Activated CD4-positive, alpha-beta T cell treated with anti-CD3 and anti-CD28 coated beads, Interleukin-2, amount 50 U/mL, for 48 hours (primary cell): ENCODE data around the gene PNKD.

Source experiments
- DNase-seq, 2 experiments: peaks; one replicate each; pipeline ENCODE4 v3.0.0-alpha.2; 2020

The PNKD gene, protein sequence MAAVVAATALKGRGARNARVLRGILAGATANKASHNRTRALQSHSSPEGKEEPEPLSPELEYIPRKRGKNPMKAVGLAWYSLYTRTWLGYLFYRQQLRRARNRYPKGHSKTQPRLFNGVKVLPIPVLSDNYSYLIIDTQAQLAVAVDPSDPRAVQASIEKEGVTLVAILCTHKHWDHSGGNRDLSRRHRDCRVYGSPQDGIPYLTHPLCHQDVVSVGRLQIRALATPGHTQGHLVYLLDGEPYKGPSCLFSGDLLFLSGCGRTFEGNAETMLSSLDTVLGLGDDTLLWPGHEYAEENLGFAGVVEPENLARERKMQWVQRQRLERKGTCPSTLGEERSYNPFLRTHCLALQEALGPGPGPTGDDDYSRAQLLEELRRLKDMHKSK

DNA sequence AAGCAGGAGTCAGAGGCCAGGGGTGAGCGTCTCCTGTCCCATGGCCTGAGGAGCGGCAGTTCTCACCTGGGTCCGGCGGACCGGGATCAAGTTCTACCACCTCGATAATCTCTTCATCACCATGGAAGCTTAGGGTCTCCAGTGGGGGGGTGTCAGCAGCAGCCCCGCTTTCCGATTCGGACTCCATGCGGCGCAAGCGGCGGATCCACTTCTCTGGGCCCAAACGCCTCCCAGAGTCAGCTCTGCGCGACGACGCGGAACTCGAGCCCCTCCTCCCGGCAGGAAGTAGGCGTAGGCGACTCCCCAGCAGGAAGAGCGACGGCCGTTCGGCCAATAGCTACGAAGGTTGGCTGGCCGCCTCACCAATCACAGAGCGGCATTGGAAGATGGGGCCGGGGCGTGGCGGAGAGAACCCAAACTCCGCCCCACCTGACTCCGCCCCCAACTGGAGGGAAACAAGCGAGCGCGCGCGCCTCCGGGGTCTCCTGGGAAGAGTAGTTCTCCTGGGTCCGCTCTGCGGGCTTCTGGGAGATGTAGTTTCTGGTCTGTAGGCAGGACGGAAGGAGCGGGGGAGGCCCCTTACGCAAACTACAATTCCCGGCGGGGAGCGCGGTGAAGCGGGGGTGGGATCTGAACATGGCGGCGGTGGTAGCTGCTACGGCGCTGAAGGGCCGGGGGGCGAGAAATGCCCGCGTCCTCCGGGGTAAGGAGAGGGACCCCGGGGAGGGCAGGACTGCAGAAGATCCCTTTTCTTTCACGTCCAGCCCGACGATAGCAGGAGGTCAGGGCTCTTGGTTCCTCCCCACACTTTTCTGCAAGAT, at the start of gene PNKD, which contains the start of gene AAMP:
Gene PNKD (plus strand): TSS at position 620 of the 821 bp plus-strand sequence. CDS start 17 bp downstream, at position 637.
Gene AAMP (minus strand): TSS at position 238 of the 821 bp plus-strand sequence. CDS start 51 bp downstream, at position 187.
- peak; percentile 100 for DNase-seq

DNA sequence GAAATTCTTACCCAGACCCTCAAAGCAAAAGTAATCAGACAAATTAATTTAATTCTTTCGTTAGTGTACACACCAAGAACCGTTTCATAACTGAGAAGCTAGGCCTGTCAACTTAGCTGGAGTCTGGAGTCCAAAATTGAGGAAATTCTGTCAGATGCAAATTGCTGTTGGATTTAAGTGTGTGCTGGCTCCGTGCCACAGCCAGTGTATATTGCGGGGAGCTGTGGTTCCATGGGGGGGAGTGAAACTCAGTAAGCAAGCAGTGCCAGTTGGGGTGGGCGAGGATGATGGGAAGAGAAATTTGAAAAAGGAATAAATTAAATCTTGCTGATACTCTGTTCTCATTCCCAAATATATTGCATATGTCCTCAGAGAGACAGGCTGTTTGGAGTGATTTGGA, 49.3 kb upstream of the PNKD start:
- DNase-seq, result no peak

DNA sequence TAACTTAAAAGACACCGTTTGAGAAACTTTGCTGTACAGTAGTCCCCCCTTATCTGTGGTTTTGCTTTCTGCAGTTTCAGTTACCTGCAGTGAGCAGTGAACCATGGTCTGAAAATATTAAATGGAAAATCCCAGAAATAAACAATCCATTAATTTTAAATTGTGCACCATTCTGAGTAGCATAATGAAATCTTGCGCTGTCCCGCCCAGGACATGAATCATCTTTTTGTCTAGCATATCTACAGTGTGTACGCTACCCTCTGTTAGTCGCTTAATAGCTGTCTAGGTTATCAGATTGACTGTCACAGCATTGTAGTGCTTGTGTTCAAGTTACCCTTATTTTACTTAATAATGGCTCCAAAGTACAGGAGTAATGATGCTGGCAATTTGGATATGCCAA, 47.3 kb upstream of the PNKD start:
- DNase-seq, result peak in 1 of 2 experiments; percentile 31

DNA sequence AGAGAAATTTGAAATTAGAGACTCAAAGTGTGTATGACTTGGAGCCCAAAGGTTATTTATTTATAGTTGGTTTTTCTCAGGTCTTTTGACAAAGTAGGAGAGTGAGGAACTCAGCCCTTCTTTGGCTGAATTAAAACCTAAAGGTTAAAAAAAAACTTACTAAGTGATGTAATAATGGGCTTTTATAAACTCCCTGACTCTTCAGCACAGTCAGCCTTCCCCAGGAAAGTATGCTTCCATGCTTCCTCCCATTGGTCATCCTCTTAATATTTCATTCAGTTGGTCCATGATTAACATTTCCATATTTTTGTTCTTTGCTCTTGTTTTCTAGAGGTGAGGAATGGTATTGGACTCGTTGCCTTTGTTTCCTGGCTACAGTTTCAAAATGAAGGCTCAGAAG, 46.1 kb upstream of the PNKD start:
- DNase-seq, result no peak

DNA sequence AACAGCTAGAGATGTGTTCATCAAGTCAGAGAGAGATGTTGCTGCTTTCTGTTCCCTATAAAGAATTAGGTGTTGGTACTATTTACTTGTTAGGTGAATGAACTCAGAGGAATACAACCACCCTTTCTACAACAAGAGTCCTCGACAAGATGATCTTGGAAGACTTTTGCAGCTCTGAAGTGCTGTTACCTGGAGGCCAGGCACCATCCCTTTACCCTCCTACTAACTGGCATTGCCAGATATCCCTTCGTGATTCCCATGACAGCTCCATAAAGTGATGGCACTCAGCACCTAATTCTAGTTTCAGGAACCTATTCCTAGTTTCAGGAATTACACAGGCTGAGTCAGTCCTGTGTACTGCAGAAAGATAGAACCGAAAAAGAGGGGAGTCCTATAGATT, 43.4 kb upstream of the PNKD start:
- DNase-seq, result no peak

- DNase-seq, result no peak
Observed at GRCh38 chr2:218228366-218229090, 41.8 kb upstream of the PNKD start.

DNA sequence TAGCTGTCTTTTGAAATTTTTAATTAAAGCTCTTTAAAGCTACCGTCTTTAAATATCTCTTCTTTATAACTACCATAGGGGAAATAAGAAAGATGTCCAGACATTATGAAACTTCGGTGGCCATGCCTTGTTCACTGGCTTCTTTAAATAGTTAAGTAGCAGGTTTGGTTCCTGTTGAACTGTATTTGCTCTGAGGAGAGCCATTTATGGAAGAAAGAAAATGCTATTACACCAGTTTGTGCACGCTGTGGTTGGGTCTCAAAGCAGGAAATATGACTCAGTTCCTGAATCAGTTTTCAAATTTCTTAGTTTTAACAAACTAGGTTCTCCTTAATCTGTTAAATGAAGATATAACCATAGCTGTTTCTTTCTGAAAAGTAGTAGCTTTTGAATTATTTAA, 41.1 kb upstream of the PNKD start:
- DNase-seq, result peak in 1 of 2 experiments; percentile 39

- no peak for DNase-seq
Observed at GRCh38 chr2:218229851-218230250, 40.5 kb upstream of the PNKD start.

- peak in 1 of 2 experiments; percentile 37 for DNase-seq
Observed at GRCh38 chr2:218230882-218231281, 39.4 kb upstream of the PNKD start.

DNA sequence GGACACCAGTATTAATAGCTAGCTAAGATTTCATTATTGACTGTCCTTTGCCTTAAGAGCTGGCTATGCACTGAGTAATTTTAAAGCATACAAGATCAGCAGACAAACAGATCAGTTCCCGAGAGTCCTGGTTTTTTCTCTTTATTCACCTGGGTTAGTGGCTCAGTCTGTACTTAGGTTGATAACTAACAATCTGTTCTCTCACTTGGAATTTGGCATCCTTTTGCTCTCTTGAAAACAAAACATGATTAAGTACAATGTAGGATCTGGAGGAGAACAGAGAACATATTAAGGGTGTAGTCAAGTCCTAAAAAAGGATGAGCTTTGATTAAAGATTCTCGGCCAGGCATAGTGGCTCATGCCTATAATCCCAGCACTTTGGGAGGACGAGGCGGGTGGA, 36.8 kb upstream of the PNKD start:
- DNase-seq, result no peak

- DNase-seq, result no peak
Observed at GRCh38 chr2:218234521-218234920, 35.8 kb upstream of the PNKD start.

DNA sequence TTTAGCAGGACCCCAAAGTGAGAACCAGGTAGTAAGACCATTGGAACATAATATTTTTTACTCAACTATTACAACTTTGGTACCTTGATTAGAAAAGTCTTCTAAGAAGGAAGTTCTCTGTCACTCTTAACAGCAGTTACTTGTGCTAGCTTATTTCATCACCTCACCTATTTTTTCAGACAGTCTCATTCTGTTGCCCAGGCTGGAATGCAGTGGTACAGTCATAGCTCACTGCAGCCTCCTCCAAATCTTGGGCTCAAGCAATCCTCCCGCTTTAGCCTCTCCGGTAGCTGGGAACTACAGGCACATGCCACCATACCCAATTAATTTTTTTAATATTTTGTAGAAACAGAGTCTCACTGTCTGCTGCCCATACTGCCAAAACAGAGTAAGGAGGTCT, 35.3 kb upstream of the PNKD start:
- DNase-seq, result no peak

- DNase-seq, result no peak
Observed at GRCh38 chr2:218236829-218237228, 33.5 kb upstream of the PNKD start.

GRCh38 chr2:218238887-218239286, 31.4 kb upstream of the PNKD start:
- DNase-seq, result no peak

DNA sequence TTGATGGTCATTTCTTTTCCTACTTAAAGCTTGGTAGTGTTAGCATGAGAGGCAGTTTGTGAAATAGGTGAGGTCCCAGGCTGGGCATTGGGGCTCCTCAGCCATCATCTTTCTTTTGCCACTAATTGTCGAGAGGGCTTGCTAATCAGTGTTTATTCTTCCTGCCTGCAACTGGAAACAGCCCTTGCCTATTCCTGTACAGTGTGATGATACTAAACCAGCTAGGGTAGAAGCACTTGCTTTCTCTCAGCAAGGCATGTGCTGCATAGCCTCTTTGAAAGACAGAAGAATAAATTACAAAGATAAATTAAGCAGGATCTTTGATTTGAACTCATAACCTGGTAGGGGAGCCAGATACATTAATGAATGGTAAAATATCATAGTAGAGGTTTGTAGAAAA, 26.1 kb upstream of the PNKD start:
- DNase-seq, result no peak

- no peak for DNase-seq
Observed at GRCh38 chr2:218244665-218245064, 25.7 kb upstream of the PNKD start.

- no peak for DNase-seq
Observed at GRCh38 chr2:218245214-218245613, 25.1 kb upstream of the PNKD start.

- no peak for DNase-seq
Observed at GRCh38 chr2:218249691-218250090, 20.6 kb upstream of the PNKD start.

GRCh38 chr2:218252509-218253231, 17.6 kb upstream of the PNKD start:
- no peak for DNase-seq

GRCh38 chr2:218253232-218253625, 17.1 kb upstream of the PNKD start:
- DNase-seq, result no peak

DNA sequence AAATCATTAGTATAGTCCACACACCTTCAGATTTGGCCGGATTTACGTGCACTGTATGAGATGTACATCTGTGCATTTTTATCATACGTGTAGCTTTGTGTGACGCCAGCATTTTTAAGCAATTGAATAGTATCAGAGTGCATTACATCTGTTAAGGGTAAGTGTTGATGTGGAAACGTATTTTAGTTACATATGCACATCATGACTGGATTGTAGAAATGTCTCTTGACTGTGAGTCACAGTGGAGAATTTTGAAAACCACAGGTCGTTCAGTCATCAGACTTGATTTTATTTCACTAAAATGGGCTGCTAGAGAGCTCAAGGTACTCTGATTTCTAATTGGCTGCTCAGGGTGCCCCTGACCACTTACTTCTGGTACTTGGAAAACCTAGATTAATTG, 14.9 kb upstream of the PNKD start:
- DNase-seq, result no peak

GRCh38 chr2:218256612-218257350, 13.5 kb upstream of the PNKD start:
- DNase-seq, result no peak
